Measurements from ENCODE around the gene SLC4A5.

The SLC4A5 gene

DNA sequence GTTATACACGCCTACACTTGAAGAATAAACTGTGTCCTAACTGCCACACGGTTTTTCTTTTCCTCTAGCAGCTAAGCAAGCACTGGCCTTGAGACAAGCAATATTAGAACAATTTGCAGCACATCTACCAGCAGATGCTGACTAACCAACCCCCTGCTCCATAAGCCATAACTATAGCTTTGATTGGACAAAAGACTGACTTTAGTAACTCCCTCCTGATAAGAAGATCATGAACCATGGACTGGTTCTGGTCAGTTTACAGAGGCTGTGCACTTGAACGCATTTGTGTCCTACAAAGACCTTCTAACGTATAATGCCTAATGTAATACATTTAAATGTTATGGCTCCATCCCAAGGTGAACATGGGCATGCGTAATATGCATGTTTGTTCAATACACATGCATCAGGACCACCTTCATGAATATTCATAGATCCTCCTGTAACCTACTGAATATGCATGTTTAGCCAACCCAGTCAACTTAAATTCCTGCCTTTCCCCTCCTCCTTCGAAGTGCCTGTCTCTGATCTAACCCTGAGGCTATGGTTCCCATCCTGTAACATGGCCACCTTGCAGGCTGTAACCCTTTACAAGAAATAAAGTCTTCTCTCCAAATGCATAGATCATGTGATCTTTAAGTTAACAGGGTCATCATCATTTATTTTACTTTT lies 26.5 kb downstream of the SLC4A5 start:
- TF ChIP-seq, protein P1, sequence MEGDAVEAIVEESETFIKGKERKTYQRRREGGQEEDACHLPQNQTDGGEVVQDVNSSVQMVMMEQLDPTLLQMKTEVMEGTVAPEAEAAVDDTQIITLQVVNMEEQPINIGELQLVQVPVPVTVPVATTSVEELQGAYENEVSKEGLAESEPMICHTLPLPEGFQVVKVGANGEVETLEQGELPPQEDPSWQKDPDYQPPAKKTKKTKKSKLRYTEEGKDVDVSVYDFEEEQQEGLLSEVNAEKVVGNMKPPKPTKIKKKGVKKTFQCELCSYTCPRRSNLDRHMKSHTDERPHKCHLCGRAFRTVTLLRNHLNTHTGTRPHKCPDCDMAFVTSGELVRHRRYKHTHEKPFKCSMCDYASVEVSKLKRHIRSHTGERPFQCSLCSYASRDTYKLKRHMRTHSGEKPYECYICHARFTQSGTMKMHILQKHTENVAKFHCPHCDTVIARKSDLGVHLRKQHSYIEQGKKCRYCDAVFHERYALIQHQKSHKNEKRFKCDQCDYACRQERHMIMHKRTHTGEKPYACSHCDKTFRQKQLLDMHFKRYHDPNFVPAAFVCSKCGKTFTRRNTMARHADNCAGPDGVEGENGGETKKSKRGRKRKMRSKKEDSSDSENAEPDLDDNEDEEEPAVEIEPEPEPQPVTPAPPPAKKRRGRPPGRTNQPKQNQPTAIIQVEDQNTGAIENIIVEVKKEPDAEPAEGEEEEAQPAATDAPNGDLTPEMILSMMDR (IDR thresholded peaks at IDR 0.05; ENCODE audit: insufficient read depth, missing control alignments), result no peak
- FAIRE-seq (no peak), DNase-seq (ENCODE audit: insufficient read length, low spot score) (no peak)

DNA sequence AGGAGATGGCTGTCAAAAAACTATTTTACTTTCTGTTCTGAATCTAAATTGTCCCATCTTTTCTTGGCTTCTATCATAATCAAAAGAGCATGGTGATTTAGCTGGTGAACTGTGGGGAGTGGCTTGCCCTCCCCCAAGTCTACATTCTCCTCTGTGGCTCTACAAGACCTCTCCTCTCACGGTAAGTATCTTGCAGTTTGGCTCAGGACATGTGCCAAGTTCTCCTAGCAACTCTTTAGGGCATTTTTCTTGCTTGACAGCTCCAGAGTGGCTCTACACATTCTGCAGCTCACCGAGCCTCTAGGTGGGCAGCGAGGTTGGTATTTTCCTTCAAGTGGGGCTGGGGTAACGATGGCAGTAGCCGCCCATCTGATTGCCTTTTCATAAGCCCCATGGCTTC lies 29.1 kb downstream of the SLC4A5 start:
- TF ChIP-seq, protein P1 (IDR thresholded peaks at IDR 0.05; ENCODE audit: insufficient read depth, missing control alignments), result no peak
- no peak for DNase-seq (ENCODE audit: insufficient read length, low spot score)
- FAIRE-seq, result no peak

DNA sequence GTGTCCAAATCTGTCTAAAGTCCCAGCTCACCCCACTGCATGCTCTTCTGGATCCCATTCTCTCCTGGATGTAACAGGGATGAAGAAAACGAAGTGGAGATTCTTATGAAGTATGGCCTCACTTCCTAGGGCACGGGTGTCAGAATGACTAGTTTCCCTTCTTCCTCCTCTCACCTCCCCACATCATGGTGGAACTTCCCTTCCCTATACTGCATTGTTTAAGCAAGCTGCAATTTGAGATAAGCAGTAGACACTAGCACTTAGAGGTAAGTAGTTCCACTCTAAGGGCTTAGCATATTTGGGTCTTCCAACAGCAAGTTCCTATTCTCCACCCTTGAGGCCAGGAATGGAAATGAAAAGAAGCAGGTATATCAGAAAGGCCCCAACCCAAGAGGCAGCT lies 29.7 kb downstream of the SLC4A5 start:
- TF ChIP-seq, protein P1 (IDR thresholded peaks at IDR 0.05; ENCODE audit: insufficient read depth, missing control alignments), result no peak
- FAIRE-seq (no peak), DNase-seq (ENCODE audit: insufficient read length, low spot score) (no peak)

DNA sequence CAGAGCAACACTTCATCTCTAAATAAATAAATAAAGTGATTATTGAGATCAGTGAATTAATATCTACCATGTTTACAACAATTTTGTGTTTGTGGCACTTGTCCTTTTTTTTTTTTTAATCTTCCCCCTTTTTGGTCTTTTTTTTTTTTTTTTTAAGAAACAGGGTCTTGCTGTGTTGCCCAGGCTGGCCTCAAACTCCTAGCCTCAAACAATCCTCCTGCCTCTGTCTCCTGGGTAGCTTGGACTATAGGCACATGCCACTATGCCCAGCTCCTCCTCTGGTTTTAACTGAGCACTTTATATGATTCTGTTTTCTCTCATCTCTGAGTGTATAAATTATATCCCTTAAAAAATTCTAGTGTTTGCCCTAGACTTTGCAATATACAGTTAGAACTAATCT lies 30.3 kb downstream of the SLC4A5 start:
- no peak for FAIRE-seq
- DNase-seq (ENCODE audit: insufficient read length, low spot score), result no peak
- TF ChIP-seq, protein P1 (IDR thresholded peaks at IDR 0.05; ENCODE audit: insufficient read depth, missing control alignments), result no peak

DNA sequence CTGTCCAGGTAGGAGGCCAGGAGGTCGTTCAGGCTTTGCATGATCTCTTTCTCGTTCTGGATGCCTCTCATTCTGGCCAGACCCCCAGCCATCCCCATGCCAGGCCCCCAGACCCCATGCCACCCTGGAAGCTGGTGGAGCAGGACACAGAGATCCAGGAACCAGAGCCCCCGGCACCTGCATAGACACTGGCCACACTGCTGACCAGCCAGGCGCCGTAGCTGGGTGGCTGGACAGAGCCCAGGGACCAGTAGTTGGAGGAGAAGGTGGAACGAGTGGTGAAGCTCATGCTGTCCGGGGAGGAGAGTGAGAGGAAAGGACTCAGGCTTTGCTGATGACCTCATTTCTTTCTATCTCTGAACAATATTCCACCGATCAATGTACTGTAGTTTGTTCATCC lies 35.5 kb downstream of the SLC4A5 start:
- TF ChIP-seq, protein P1 (IDR thresholded peaks at IDR 0.05; ENCODE audit: insufficient read depth, missing control alignments), result no peak
- FAIRE-seq (no peak), DNase-seq (ENCODE audit: insufficient read length, low spot score) (no peak)

DNA sequence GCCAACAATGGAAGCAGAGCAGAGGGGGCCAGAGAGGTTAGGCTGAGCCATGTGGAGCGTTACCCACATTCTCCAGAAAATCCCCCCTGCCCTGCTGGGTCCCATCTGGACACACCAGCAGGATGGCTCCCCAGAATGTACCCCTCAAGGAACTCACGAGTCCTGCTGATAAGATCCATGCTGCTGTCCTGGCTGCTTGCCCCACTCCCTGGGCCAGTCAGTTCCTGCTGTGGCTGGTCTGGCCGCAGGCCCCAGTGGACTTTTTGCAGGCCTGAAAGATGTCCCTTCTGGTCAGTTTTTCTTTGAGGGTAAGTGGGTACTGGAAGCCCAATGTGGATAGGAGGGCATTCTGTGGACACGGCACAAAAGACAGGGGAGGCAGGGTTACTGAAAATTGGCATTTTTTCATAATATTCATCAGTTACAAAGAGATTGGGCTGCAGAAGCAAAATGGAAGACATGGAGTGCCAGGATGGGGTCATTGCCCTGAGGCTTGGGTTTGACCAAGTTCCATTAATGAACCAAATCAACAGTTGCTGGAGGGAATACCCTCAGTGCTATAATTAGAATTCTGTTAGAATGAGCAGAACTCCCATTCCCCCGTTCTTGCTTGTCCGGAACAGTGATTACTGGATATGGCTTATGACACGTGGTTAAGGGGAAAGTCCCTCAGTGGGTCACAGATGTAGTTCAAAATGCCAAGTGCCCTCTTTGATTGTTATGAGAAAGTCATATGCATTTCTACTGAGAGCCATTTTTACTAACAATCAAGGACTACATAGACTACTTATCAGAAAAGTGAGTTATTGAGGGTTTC lies 38.7 kb downstream of the SLC4A5 start:
- FAIRE-seq, result no peak
- TF ChIP-seq, protein P1 (IDR thresholded peaks at IDR 0.05; ENCODE audit: insufficient read depth, missing control alignments), result no peak
- no peak for DNase-seq (ENCODE audit: insufficient read length, low spot score)

DNA sequence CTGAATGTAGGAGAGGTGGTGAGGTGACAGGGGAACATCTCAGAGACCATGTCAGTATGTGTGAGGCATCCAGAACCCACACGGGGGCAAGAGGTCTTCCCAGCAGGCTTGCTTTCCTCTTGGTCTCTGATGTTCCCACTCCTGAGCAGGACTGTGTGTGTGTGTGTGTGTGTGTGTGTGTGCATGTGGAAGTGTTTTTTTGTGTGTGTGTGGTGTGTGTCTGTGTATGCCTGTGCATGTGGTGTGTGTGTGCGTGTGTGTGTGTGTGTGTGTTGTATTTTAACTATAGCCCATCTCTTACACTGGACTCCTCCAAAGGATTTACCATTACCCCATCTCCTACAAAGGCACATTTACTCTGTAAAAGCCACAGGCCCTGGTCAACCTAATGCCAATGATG lies 40.4 kb downstream of the SLC4A5 start:
- TF ChIP-seq, protein P1 (IDR thresholded peaks at IDR 0.05; ENCODE audit: insufficient read depth, missing control alignments), result no peak
- DNase-seq (ENCODE audit: insufficient read length, low spot score) (no peak), FAIRE-seq (no peak)
